ENCODE measurements around the gene LPCAT2. TPM values are rescaled to one million over a fixed set of nuclear protein-coding genes. Genes with fewer than 3 reads are reported as not detected.
A peak's percentile ranks its signal among the peaks of the same experiment; 100 is the strongest.

Gene LPCAT2
- total RNA-seq, 4 donors from 2014 or later: 8.0 to 27.1 (median 18.0) TPM

GRCh38 chr16:55480228-55480655 lies 28.6 kb upstream of the LPCAT2 start:
- H3K27me3 ChIP-seq: peaks cover 59% of the 10 kb centered on the region
- 0 to 2% methylated on average over 1 to 16 of the region's 25 CpGs for WGBS, 2 donors (ENCODE audit: low coverage in 1 of 2)
- ATAC-seq: peak; percentile 73
- no peaks in the 10 kb centered on the region for H3K9me3 ChIP-seq
- H3K36me3 ChIP-seq: peaks cover 0 to 21% of the 10 kb centered on the region in 2 donors
- peak overlapping the region; percentile 60 to 88 (median 85) for H3K27ac ChIP-seq
- peaks cover 0 to 69% (median 9%) of the 10 kb centered on the region in 3 donors for H3K4me1 ChIP-seq
- TF ChIP-seq, protein P1, sequence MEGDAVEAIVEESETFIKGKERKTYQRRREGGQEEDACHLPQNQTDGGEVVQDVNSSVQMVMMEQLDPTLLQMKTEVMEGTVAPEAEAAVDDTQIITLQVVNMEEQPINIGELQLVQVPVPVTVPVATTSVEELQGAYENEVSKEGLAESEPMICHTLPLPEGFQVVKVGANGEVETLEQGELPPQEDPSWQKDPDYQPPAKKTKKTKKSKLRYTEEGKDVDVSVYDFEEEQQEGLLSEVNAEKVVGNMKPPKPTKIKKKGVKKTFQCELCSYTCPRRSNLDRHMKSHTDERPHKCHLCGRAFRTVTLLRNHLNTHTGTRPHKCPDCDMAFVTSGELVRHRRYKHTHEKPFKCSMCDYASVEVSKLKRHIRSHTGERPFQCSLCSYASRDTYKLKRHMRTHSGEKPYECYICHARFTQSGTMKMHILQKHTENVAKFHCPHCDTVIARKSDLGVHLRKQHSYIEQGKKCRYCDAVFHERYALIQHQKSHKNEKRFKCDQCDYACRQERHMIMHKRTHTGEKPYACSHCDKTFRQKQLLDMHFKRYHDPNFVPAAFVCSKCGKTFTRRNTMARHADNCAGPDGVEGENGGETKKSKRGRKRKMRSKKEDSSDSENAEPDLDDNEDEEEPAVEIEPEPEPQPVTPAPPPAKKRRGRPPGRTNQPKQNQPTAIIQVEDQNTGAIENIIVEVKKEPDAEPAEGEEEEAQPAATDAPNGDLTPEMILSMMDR (IDR thresholded peaks at IDR 0.05): no peak
- peak in 1 of 2 donors; percentile 24 for TF ChIP-seq POLR2A (IDR thresholded peaks at IDR 0.05)
- TF ChIP-seq EP300 (IDR thresholded peaks at IDR 0.05): no peak
- peak; percentile 42 for TF ChIP-seq POLR2AphosphoS5 (IDR thresholded peaks at IDR 0.05)
- peak overlapping the region; percentile 44 to 61 for H3K4me3 ChIP-seq

DNA sequence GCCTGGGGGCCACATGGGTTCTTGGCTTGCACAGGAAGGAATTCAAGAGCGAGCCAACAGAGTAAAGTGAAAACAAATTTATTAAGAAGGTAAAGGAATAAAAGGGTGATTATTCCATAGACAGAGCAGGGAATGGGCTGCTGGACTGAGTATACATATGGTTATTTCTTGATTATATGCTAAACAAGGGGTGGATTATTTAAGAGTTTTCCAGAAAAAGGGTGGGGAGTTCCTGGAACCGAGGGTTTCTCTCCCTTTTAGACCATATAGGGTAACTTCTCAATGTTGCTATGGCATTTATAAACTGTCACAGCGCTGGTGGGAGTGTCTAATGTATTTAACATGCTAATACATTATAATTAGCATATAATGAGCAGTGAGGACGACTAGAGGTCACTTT lies 27.8 kb upstream of the LPCAT2 start:
- peaks cover 0 to 27% of the 10 kb centered on the region in 2 donors for H3K36me3 ChIP-seq
- peak overlapping the region; percentile 2 to 61 for H3K4me3 ChIP-seq
- ATAC-seq: no peak
- H3K9me3 ChIP-seq: no peaks in the 10 kb centered on the region
- 60 to 65% methylated on average over 4 of the region's 4 CpGs for WGBS, 2 donors (ENCODE audit: low coverage in 1 of 2)
- H3K27me3 ChIP-seq: peaks cover 63% of the 10 kb centered on the region
- TF ChIP-seq EP300 (IDR thresholded peaks at IDR 0.05): no peak
- no peak for TF ChIP-seq POLR2AphosphoS5 (IDR thresholded peaks at IDR 0.05)
- H3K4me1 ChIP-seq: peaks cover 0 to 77% (median 9%) of the 10 kb centered on the region in 3 donors
- H3K27ac ChIP-seq: peak overlapping the region in 3 of 4 donors; percentile 84 to 88 (median 86)

DNA sequence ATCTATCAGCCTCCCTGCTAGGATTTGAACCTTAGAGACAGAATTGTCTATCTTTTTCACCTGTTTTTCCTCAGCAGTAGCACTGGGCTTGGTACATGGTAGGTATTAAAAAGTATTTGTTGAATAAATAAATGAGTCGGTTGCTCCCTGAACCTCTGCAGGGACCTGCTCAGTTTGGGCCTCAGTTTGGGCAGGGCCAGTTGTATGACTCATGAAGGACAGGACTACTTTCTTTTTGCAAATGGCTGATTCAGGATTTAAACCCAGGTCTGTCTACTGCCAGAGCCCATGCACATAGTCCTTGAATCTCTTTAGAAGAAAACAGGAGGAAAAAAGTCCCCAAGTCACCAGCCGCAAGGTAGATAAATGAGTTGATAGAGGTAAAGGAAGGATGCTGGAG lies 26.8 kb upstream of the LPCAT2 start:
- no peak for TF ChIP-seq POLR2A (IDR thresholded peaks at IDR 0.05)
- TF ChIP-seq, protein P1 (IDR thresholded peaks at IDR 0.05): no peak
- no peak for TF ChIP-seq POLR2AphosphoS5 (IDR thresholded peaks at IDR 0.05)
- TF ChIP-seq EP300 (IDR thresholded peaks at IDR 0.05): no peak
- no peak for ATAC-seq
- no peaks in the 10 kb centered on the region for H3K9me3 ChIP-seq
- peak overlapping the region in 1 of 2 donors; percentile 61 for H3K4me3 ChIP-seq
- WGBS, 2 donors (ENCODE audit: low coverage in 1 of 2): 67 to 71% methylated on average over 2 of the region's 2 CpGs
- peaks cover 0 to 27% of the 10 kb centered on the region in 2 donors for H3K36me3 ChIP-seq
- peak overlapping the region in 2 of 4 donors; percentile 37 to 88 for H3K27ac ChIP-seq
- peaks cover 63% of the 10 kb centered on the region for H3K27me3 ChIP-seq
- H3K4me1 ChIP-seq: peaks cover 0 to 70% (median 9%) of the 10 kb centered on the region in 3 donors

GRCh38 chr16:55487048-55487803 lies 21.6 kb upstream of the LPCAT2 start:
- TF ChIP-seq POLR2AphosphoS5 (IDR thresholded peaks at IDR 0.05) (peak; percentile 54), POLR2A (IDR thresholded peaks at IDR 0.05) (no peak)
- TF ChIP-seq, protein P1 (IDR thresholded peaks at IDR 0.05): no peak
- Histone ChIP-seq H3K27ac (peak overlapping the region in 3 of 4 donors; percentile 9 to 70 (median 59)), H3K27me3 (peaks cover 22% of the 10 kb centered on the region), H3K9me3 (no peaks in the 10 kb centered on the region), H3K36me3 (peaks cover 0 to 51% of the 10 kb centered on the region in 2 donors), H3K4me3 (no peak overlapping the region), H3K4me1 (peaks cover 0 to 69% (median 7%) of the 10 kb centered on the region in 3 donors)
- WGBS, 2 donors (ENCODE audit: low coverage in 1 of 2): 48 to 74% methylated on average over 9 to 13 of the region's 13 CpGs
- ATAC-seq: peak; percentile 86

DNA sequence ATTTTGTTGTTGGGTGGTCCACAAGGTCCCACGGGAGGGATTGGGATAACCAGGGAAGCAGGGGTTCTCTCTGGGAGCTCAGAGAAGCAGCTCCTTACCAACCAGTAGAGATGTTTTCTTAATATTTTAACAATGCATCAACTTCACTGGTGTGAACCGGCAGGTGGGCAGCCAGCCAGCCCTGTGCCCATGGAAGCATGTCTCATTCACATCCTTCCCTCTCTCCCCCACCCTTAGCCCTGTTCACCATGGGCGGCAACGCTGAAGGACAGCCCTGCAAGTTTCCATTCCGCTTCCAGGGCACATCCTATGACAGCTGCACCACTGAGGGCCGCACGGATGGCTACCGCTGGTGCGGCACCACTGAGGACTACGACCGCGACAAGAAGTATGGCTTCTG lies 20.6 kb upstream of the LPCAT2 start:
- no peak for TF ChIP-seq POLR2A (IDR thresholded peaks at IDR 0.05)
- TF ChIP-seq, protein P1 (IDR thresholded peaks at IDR 0.05): no peak
- no peak for TF ChIP-seq EP300 (IDR thresholded peaks at IDR 0.05)
- TF ChIP-seq POLR2AphosphoS5 (IDR thresholded peaks at IDR 0.05): no peak
- H3K36me3 ChIP-seq: peaks cover 0 to 56% of the 10 kb centered on the region in 2 donors
- no peak overlapping the region for H3K4me3 ChIP-seq
- H3K27ac ChIP-seq: peak overlapping the region in 3 of 4 donors; percentile 39 to 70 (median 59)
- WGBS, 2 donors (ENCODE audit: low coverage in 1 of 2): 20 to 80% methylated on average over 1 to 4 of the region's 12 CpGs
- no peak for ATAC-seq
- H3K9me3 ChIP-seq: no peaks in the 10 kb centered on the region
- H3K4me1 ChIP-seq: peaks cover 0 to 69% (median 7%) of the 10 kb centered on the region in 3 donors
- peaks cover 13% of the 10 kb centered on the region for H3K27me3 ChIP-seq

All from gastroesophageal sphincter (tissue), 4 donors.